Right lobe of liver (tissue), 4 donors: Measurements from ENCODE around the gene IL33.

ENCODE experiments used
- POLR2A ChIP-seq: fragments of 450-650 bp; IDR thresholded peaks from one replicate; pipeline ENCODE4 v1.6.1; 2017; ENCODE audit warnings: antibody characterized with exemption, mild to moderate bottlenecking
- TF ChIP-seq, protein P1 (sequence below), 4 donors: fragments of 200-600 bp in 3 of 4; fragments of 450-650 bp in 1 of 4; IDR thresholded peaks; one replicate each; pipeline versions ENCODE4 v1.5.1 to v1.8.0; 2016 to 2022; ENCODE audit warnings: antibody characterized with exemption in 4 of 4, mild to moderate bottlenecking in 2 of 4
- donor health status: DM: no; HTN: no; CAD: no.
- donor health status: DM: no; HTN: no; CAD: no.
- donor health status: DM: no; HTN: yes; CAD: no.

DNA sequence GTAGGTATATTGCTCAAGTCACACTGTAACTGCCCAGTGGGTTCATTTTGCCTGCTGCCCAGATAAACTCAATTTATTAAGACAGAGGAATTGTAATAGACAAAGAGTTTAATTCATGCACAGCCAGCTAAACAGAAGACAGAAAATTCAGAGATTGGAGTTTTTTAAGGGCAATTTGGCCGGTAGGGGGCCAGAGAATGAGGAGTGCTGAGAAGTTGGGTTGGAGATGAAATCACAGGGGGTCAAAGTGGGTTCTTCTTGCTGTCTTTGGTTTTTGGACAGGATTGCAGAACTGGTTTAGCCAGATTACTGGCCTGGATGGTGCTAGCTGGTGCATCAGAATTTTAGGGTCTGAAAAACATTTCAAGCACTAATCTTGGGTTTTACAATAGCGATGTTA lies 20.7 kb upstream of the IL33 start:
- TF ChIP-seq, protein P1, sequence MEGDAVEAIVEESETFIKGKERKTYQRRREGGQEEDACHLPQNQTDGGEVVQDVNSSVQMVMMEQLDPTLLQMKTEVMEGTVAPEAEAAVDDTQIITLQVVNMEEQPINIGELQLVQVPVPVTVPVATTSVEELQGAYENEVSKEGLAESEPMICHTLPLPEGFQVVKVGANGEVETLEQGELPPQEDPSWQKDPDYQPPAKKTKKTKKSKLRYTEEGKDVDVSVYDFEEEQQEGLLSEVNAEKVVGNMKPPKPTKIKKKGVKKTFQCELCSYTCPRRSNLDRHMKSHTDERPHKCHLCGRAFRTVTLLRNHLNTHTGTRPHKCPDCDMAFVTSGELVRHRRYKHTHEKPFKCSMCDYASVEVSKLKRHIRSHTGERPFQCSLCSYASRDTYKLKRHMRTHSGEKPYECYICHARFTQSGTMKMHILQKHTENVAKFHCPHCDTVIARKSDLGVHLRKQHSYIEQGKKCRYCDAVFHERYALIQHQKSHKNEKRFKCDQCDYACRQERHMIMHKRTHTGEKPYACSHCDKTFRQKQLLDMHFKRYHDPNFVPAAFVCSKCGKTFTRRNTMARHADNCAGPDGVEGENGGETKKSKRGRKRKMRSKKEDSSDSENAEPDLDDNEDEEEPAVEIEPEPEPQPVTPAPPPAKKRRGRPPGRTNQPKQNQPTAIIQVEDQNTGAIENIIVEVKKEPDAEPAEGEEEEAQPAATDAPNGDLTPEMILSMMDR (IDR thresholded peaks at IDR 0.05), result peak in 2 of 4 donors; percentile 9 to 13
- TF ChIP-seq POLR2A, result no peak
